GM13977 (cell line): ENCODE measurements around the gene MRGPRD.

Experiments
- DNase-seq: peaks from one replicate; pipeline ENCODE4 v3.0.0; 2012; ENCODE audit warnings: low spot score
- CTCF ChIP-seq: IDR thresholded peaks from 2 replicates; pipeline ENCODE4 v1.5.1; 2012; ENCODE audit warnings: mild to moderate bottlenecking, control low read depth; ENCODE audit not compliant: insufficient read depth; ENCODE audit errors: extremely low read depth, missing control alignments
- in situ Hi-C: fragments of 300-500 bp; cut with MboI; formaldehyde crosslinking; loops from one replicate; pipeline ENCODE4 v1.12.0; 2022; ENCODE audit warnings: low sequenced_read_pairs, low pct_unique_long_range_greater_than_20kb, mixed read lengths, inconsistent platforms; ENCODE audit not compliant: unreplicated experiment

Gene MRGPRD

GRCh38 chr11:68994161-68994893 lies 13.5 kb upstream of the MRGPRD start:
- no peak for DNase-seq
- no peak for TF ChIP-seq CTCF
- in situ Hi-C loops = no loop called here

- no peak for DNase-seq
- in situ Hi-C loops = no loop called here
- no peak for TF ChIP-seq CTCF
These were observed 12.8 kb upstream of the MRGPRD start for GRCh38 chr11:68993546-68993945.

GRCh38 chr11:68992743-68993255 lies 12.0 kb upstream of the MRGPRD start:
- DNase-seq = no peak
- in situ Hi-C loops = no loop called here
- no peak for TF ChIP-seq CTCF

GRCh38 chr11:68990995-68991780 lies 10.4 kb upstream of the MRGPRD start:
- in situ Hi-C loops = no loop called here
- TF ChIP-seq CTCF = no peak
- no peak for DNase-seq

GRCh38 chr11:68989936-68990606 lies 9.3 kb upstream of the MRGPRD start:
- TF ChIP-seq CTCF = no peak
- no peak for DNase-seq
- in situ Hi-C loops = no loop called here

GRCh38 chr11:68988491-68988890 lies 7.7 kb upstream of the MRGPRD start:
- no peak for TF ChIP-seq CTCF
- DNase-seq = no peak
- in situ Hi-C loops = no loop called here
